B cell (primary cell): ENCODE measurements around the gene PRR9. TPM values are rescaled to one million over a fixed set of nuclear protein-coding genes. Genes with fewer than 3 reads are reported as not detected.

ENCODE experiments used
- ATAC-seq: fragments of 200-7000 bp; cut with Tn5 transposase; one replicate; pipeline ENCODE4 v1.10.0; 2021; ENCODE audit warnings: low read depth, mild to moderate bottlenecking, moderate number of reproducible peaks, moderate library complexity
- CTCF ChIA-PET: fragments of 350-600 bp; sonication (Branson Sonifier 250); formaldehyde crosslinking; loops from one replicate; lab custom pipeline; 2021; ENCODE audit warnings: antibody characterized with exemption, inconsistent platforms; lab: Charles Lee
- POLR2A ChIA-PET: fragments of 350-600 bp; sonication (Branson Sonifier 250); formaldehyde crosslinking; loops from one replicate; lab custom pipeline; 2021; ENCODE audit warnings: antibody characterized with exemption; lab: Charles Lee
- DNase-seq: peaks from one replicate; pipeline ENCODE4 v3.0.0; 2013
- H2AFZ ChIP-seq: 2 replicates; pipeline ENCODE4 v1.6.1; 2012; ENCODE audit warnings: mild to moderate bottlenecking, low read depth, low read length; ENCODE audit not compliant: insufficient read depth, poor library complexity, severe bottlenecking
- H3K27ac ChIP-seq, 2 donors: 1 replicate in 1 of 2; 2 replicates in 1 of 2; pipeline ENCODE4 v1.5.1; 2012 to 2013; ENCODE audit warnings: low read length in 2 of 2, mild to moderate bottlenecking in 2 of 2, moderate library complexity in 1 of 2
- H3K27me3 ChIP-seq, 4 experiments: fragments of 200-600 bp in 1 of 4; sonication (generic) in 1 of 4; replicated peaks in 1 of 4; 1 replicate in 2 of 4; 2 replicates in 2 of 4; pipeline versions ENCODE4 v1.6.1 to v1.7.0; 2013 to 2016; ENCODE audit warnings: low read length in 3 of 4, mild to moderate bottlenecking in 2 of 4, mixed read lengths in 1 of 4, moderate library complexity in 1 of 4; ENCODE audit not compliant: insufficient read depth in 4 of 4, control insufficient read depth in 3 of 4; ENCODE audit errors: control extremely low read depth in 1 of 4
- H3K36me3 ChIP-seq, 2 experiments: replicated peaks in 1 of 2; 1 replicate in 1 of 2; 2 replicates in 1 of 2; pipeline versions ENCODE4 v1.6.1 to v1.7.1; 2013; ENCODE audit warnings: low read length in 1 of 2; ENCODE audit not compliant: insufficient read depth in 2 of 2, control insufficient read depth in 1 of 2; ENCODE audit errors: control extremely low read depth in 1 of 2, extremely low read depth in 1 of 2
- H3K4me1 ChIP-seq, 2 donors: fragments of 200-600 bp in 1 of 2; sonication (generic) in 1 of 2; 1 replicate in 1 of 2; 2 replicates in 1 of 2; pipeline versions ENCODE4 v1.5.1 to v1.6.1; 2013 to 2017; ENCODE audit warnings: low read length in 2 of 2; ENCODE audit not compliant: control insufficient read depth in 2 of 2, insufficient read depth in 2 of 2
- H3K4me2 ChIP-seq: replicated peaks from 2 replicates; pipeline ENCODE3; 2012; ENCODE audit warnings: mild to moderate bottlenecking, low read depth, low read length; ENCODE audit not compliant: poor library complexity, severe bottlenecking
- H3K4me3 ChIP-seq, 5 experiments: fragments of 200-600 bp in 1 of 5; sonication (generic) in 1 of 5; 1 replicate in 3 of 5; 2 replicates in 2 of 5; pipeline versions ENCODE4 v1.5.1 to v1.7.0; 2011 to 2016; ENCODE audit warnings: low read length in 4 of 5, mild to moderate bottlenecking in 4 of 5, low read depth in 2 of 5, control low read depth in 1 of 5, moderate library complexity in 1 of 5; ENCODE audit not compliant: insufficient read depth in 1 of 5; ENCODE audit errors: control extremely low read depth in 1 of 5, extremely low read depth in 1 of 5
- H3K79me2 ChIP-seq: fragments of 200-600 bp; sonication (generic); one replicate; pipeline ENCODE4 v1.6.0; 2016; ENCODE audit warnings: low read length; ENCODE audit not compliant: control insufficient read depth, insufficient read depth
- H3K9ac ChIP-seq: fragments of 200-600 bp; sonication (generic); 2 replicates; pipeline ENCODE4 v1.6.1; 2017; ENCODE audit warnings: mild to moderate bottlenecking, low read length, moderate library complexity
- H3K9me3 ChIP-seq, 3 donors: one replicate each; pipeline versions ENCODE4 v1.6.1 to v1.7.1; 2013; ENCODE audit warnings: low read length in 2 of 3; ENCODE audit not compliant: control insufficient read depth in 2 of 3, insufficient read depth in 1 of 3; ENCODE audit errors: control extremely low read depth in 1 of 3
- H4K20me1 ChIP-seq: 2 replicates; pipeline ENCODE4 v1.6.0; 2012; ENCODE audit warnings: mild to moderate bottlenecking, low read length; ENCODE audit not compliant: insufficient read depth, control insufficient read depth, poor library complexity, severe bottlenecking
- H3K27ac Mint-ChIP-seq: one replicate; pipeline ENCODE4 v1.8.0; 2021; ENCODE audit warnings: mixed read lengths
- H3K27me3 Mint-ChIP-seq: one replicate; pipeline ENCODE4 v1.8.0; 2021; ENCODE audit warnings: mixed read lengths
- H3K4me1 Mint-ChIP-seq: one replicate; pipeline ENCODE4 v1.8.0; 2021; ENCODE audit warnings: mixed read lengths
- H3K4me3 Mint-ChIP-seq: one replicate; pipeline ENCODE4 v1.8.0; 2021; ENCODE audit warnings: mixed read lengths
- H3K9me3 Mint-ChIP-seq: one replicate; pipeline ENCODE4 v1.8.0; 2022; ENCODE audit warnings: mixed read lengths; ENCODE audit not compliant: insufficient read depth
- EZH2 ChIP-seq: IDR thresholded peaks from 2 replicates; pipeline ENCODE4 v1.6.1; 2012; ENCODE audit warnings: borderline replicate concordance, low read depth, mild to moderate bottlenecking, moderate library complexity, low read length; ENCODE audit not compliant: insufficient read depth, poor library complexity, severe bottlenecking
- WGBS: methylation state at CpG from one replicate; pipeline ENCODE4 v1.1.5; 2013; ENCODE audit warnings: missing lambda C conversion rate; ENCODE audit not compliant: insufficient coverage; 5-methylcytosine and 5-hydroxymethylcytosine counted together
- intact Hi-C: fragments of 100-400 bp; cut with micrococcal nuclease; formaldehyde crosslinking; loops from one replicate; pipeline ENCODE4 v1.10.0; 2022
- polyA plus RNA-seq: library from polyadenylated mRNA; depleted of rRNA; stranded (reverse); fragments of >200 nt; gene quantifications from 2 replicates; pipeline ENCODE4 v1.2.3, GENCODE V29; 2012
- total RNA-seq, 2 donors: library from RNA; stranded (reverse); fragments of 120-200 nt in 1 of 2; gene quantifications; 1 replicate in 1 of 2; 2 replicates in 1 of 2; pipeline versions ENCODE4 v1.2.3 to v1.2.4, GENCODE V29; 2013 to 2022
- TF ChIP-seq, protein P1 (sequence below): fragments of 200-600 bp; IDR thresholded peaks from one replicate; pipeline ENCODE4 v1.8.0; 2022; ENCODE audit warnings: antibody characterized with exemption, mild to moderate bottlenecking

Gene PRR9
- total and polyA plus RNA-seq, 2 donors (not counting 1 experiment from before 2014, with no cell fraction given), result not detected

DNA sequence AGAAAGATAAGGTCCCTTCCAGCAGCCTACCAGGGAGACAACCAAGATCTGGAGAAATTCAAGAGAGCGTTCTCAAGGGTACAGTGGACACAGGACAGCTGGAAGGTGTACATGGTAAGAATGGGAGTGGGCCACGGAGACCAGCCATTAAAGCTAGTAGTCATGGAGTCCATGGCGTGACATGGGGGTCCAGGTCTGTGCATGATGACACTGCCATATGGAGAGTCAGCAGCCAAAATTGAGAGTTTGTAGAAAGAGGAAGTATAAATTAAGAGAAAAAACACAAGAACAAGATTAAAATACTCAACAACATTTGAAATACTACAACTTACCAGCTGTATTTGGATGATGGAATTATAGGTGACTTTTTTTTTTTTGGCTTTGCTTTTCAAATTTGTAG, 34.2 kb downstream of the PRR9 start:
- H3K27ac Mint-ChIP-seq, result no peak overlapping the region
- peaks cover 0 to 18% (median 12%) of the 10 kb centered on the region in 4 experiments for H3K27me3 ChIP-seq
- H2AFZ ChIP-seq, result no peak overlapping the region
- H3K27me3 Mint-ChIP-seq, result peaks cover 36% of the 10 kb centered on the region
- H3K9ac ChIP-seq, result no peak overlapping the region
- WGBS, result 75% methylated on average over 1 of the region's 3 CpGs
- ChIA-PET POLR2A (no interaction called here), CTCF (interaction anchor here (0.8 kb wide), 1 partner anchor 11 kb away, joined by 3 read pairs; no protein-coding TSS in a partner anchor)
- no peaks in the 10 kb centered on the region for H3K79me2 ChIP-seq
- H3K36me3 ChIP-seq, result no peaks in the 10 kb centered on the region
- no peak overlapping the region for H3K4me3 ChIP-seq
- H3K4me3 Mint-ChIP-seq, result no peak overlapping the region
- no peaks in the 10 kb centered on the region for H4K20me1 ChIP-seq
- no peaks in the 10 kb centered on the region for H3K4me1 Mint-ChIP-seq
- TF ChIP-seq, protein P1, sequence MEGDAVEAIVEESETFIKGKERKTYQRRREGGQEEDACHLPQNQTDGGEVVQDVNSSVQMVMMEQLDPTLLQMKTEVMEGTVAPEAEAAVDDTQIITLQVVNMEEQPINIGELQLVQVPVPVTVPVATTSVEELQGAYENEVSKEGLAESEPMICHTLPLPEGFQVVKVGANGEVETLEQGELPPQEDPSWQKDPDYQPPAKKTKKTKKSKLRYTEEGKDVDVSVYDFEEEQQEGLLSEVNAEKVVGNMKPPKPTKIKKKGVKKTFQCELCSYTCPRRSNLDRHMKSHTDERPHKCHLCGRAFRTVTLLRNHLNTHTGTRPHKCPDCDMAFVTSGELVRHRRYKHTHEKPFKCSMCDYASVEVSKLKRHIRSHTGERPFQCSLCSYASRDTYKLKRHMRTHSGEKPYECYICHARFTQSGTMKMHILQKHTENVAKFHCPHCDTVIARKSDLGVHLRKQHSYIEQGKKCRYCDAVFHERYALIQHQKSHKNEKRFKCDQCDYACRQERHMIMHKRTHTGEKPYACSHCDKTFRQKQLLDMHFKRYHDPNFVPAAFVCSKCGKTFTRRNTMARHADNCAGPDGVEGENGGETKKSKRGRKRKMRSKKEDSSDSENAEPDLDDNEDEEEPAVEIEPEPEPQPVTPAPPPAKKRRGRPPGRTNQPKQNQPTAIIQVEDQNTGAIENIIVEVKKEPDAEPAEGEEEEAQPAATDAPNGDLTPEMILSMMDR, result no peak
- TF ChIP-seq EZH2, result no peak
- H3K9me3 ChIP-seq, result no peaks in the 10 kb centered on the region
- no peak overlapping the region for H3K4me2 ChIP-seq
- intact Hi-C loops, result no loop called here
- DNase-seq, result no peak
- no peaks in the 10 kb centered on the region for H3K4me1 ChIP-seq
- no peak overlapping the region for H3K27ac ChIP-seq
- no peaks in the 10 kb centered on the region for H3K9me3 Mint-ChIP-seq
- no peak for ATAC-seq

DNA sequence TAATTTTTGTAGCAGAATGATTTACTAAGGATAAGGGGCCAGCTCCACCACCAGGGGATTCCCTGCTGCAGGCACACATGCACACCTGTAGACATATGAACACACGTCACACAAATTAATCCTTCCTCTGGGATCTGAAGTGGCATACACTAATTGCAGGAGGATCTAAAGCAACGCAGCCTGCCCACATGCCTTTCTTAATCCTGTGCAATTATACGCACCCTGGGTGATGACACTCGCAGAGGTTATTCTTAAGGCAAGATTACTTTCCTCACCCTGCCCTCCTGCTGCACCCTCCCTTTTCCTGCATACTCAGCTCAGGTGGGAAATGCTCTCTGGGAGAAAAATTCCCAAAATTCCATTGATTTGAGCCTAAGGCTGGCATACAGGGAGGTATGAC, 34.6 kb downstream of the PRR9 start:
- no peaks in the 10 kb centered on the region for H3K9me3 Mint-ChIP-seq
- no peak overlapping the region for H3K27ac Mint-ChIP-seq
- peaks cover 0 to 17% (median 10%) of the 10 kb centered on the region in 4 experiments for H3K27me3 ChIP-seq
- no peaks in the 10 kb centered on the region for H3K4me1 ChIP-seq
- no peaks in the 10 kb centered on the region for H3K36me3 ChIP-seq
- H2AFZ ChIP-seq, result no peak overlapping the region
- WGBS, result 70% methylated on average over 4 of the region's 4 CpGs
- CTCF ChIA-PET, result interaction anchor here (0.8 kb wide), 1 partner anchor 10 kb away, joined by 3 read pairs; no protein-coding TSS in a partner anchor
- H3K4me2 ChIP-seq, result no peak overlapping the region
- no peak overlapping the region for H3K27ac ChIP-seq
- no peak for TF ChIP-seq EZH2
- TF ChIP-seq, protein P1, result no peak
- H3K4me3 Mint-ChIP-seq, result no peak overlapping the region
- H3K4me1 Mint-ChIP-seq, result no peaks in the 10 kb centered on the region
- no peaks in the 10 kb centered on the region for H4K20me1 ChIP-seq
- no peak overlapping the region for H3K9ac ChIP-seq
- H3K27me3 Mint-ChIP-seq, result peaks cover 36% of the 10 kb centered on the region
- no peaks in the 10 kb centered on the region for H3K79me2 ChIP-seq
- POLR2A ChIA-PET, result no interaction called here
- no peak overlapping the region for H3K4me3 ChIP-seq
- DNase-seq (no peak), ATAC-seq (no peak)
- intact Hi-C loops, result no loop called here
- H3K9me3 ChIP-seq, result no peaks in the 10 kb centered on the region
